NCI-H2029 treated with DMSO at 0.1 percent for 48 hours (cell line): ENCODE data around the gene LIMCH1.
"Not testable (repeated sequence)": the region's sequence is repeated elsewhere in the genome, so short reads cannot be mapped to it uniquely, and the experiment has no call there.

ENCODE experiments used
- DNase-seq: peaks from one replicate; lab custom pipeline; 2025; lab: John Stamatoyannopoulos, UW

Gene LIMCH1

DNA sequence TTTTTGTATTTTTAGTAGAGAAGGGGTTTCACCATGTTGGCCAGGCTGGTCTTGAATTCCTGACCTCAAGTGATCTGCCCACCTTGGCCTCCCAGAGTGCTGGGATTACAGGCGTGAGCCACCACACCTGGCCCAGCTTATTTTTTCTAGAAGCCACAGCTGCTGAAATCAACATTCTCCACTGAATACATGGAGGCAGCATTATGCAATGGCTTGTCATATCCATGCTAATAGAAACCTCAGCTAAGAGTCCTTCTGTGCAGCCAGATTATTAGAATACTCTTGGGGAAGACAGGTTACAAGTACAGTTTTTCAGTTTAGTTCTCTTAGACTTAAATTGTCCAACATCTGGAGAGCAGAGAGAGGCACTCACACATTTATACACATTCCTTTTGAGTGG is 104.8 kb downstream of the LIMCH1 start:
- not testable (repeated sequence) for DNase-seq

DNA sequence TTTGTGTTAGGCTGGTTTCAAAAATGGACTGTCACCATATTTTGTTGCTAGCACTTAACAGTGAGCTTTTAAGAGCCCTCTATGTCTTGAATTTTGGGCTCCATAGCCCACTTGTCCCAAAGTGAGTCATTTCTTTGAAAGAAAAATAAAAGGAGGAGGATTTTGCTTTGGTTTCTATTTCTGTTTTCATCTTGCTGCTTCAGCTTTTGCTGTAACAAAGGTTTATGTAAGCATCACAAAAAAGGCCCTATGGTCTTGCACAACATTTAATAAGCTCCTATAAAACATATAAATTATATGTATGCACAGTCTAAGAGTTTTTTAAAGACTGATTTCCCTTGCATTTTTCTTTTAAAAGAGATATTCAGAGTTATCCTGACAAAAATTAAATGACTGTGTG is 105.4 kb downstream of the LIMCH1 start:
- no peak for DNase-seq

DNA sequence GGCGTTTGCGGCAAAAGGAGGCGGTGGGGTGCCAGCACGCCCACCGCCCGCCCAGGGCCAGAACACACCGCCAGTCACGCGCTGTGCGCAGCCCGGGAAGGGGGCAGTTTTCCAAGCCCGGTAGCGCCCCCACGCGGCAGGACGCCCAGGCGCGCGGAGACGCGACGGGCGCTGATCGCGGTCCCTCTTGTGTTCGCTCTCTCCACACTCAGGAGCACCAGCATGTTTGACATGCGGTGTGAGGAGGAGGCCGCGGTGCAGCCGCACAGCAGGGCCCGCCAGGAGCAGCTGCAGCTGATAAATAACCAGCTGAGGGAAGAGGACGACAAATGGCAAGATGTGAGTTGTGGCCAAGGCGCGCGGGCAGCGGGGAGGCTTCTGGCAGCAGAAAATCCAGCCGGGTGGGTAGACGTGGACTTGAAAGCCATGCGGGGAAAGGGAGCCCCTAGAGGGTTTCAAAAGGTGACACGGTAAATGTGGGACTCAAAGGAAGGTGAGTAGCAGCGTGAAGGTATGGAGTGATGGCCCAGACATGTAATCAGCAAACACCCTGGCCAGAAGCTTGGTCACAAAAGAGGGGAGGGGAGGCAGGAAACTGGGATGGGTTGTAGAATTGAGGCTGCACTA is 106.4 kb downstream of the LIMCH1 start:
- no peak for DNase-seq

DNA sequence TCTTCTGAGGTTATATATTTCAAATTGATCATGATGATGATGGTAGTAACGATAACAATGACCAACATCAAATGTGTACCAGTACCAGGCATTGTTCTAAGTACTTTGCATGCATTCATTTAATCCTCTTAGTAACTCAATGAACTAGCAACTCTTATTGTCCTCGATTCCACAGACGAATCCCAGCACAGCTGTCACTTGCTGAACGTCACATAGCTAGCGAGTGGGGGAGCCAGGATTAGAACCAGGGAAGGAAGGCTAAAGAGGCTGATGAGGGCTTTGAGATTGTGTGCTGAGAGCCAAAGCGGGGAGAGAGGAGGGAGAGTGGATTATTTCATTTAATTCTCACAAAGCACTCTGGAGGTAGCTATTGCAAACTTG is 106.9 kb downstream of the LIMCH1 start:
- no peak for DNase-seq

- DNase-seq, result no peak
Observed at GRCh38 chr4:41645728-41646390, 107.9 kb downstream of the LIMCH1 start.

DNA sequence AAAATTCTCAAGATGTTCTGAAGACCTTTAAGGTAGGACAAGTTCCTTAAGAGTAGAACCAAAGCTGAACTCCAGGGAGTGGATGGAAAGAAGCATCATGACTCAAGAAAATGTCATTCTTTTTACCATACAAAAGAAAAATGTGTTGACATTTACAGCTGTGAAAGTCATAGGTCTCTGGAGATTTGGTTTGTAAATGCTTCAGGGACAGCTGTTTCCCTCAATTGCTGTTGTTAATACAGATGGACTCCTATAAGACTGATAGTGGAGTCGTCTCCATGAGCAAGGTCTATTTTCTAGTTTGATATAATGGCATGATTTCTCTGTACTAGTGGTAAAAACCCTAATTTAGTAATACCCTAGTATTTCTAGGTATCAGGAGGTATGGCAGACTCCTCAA is 108.9 kb downstream of the LIMCH1 start:
- DNase-seq, result no peak

DNA sequence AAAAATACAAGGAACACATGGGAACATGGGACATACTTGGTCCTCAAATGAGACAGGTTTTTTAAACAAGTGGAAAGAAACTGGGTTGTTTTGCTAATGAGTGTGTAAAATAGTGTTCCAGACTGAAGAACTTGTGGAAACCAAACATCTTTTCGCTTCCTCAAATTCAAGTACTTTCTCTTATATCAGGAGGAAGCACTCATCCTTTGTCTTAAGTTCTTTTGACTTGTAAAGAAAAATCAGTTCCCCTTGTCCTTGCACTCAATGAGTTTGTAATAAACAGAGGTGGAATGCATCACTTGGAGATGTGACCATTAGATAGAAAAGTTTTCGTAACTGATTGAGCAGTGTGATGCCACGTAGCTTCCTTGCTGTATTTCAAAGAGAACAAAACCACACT is 109.4 kb downstream of the LIMCH1 start:
- DNase-seq, result no peak

DNA sequence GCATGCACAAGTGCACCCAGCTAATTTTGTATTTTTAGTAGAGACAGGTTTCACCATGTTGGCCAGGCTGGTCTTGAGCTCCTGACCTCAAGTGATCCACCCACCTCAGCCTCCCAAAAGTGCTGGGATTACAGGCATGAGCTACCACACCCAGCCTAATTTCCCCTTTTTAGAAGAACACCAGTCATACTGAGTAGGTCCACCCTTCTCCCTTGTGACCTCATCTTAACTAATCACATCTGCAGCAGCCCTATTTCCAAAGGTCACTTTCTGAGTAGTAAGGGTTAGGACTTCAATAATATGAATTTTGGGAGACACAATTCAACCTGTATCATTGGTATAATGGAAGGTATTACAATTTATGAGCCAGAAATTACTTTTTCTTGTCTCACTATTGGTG is 113.2 kb downstream of the LIMCH1 start:
- DNase-seq, result not testable (repeated sequence)

GRCh38 chr4:41652971-41653370 is 115.0 kb downstream of the LIMCH1 start:
- DNase-seq, result no peak

DNA sequence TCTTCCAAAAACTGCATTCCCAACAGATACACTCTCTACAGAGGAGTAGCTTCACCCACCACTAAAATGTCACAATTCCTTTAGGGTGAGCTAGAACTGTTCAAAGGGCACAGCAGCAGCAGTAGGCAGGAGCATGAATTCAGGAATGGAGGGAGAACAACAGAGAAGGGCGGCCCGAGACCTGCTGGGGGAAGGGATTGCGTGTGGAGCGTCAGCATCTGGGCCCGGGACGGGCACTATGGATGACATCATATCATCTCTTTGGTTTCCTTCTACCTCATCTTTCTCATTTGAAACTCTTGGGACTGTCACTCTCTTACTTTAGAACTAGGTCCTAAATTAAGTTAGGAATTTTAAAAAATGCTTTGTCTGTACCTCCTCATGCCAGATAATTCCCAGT is 115.6 kb downstream of the LIMCH1 start:
- no peak for DNase-seq

DNA sequence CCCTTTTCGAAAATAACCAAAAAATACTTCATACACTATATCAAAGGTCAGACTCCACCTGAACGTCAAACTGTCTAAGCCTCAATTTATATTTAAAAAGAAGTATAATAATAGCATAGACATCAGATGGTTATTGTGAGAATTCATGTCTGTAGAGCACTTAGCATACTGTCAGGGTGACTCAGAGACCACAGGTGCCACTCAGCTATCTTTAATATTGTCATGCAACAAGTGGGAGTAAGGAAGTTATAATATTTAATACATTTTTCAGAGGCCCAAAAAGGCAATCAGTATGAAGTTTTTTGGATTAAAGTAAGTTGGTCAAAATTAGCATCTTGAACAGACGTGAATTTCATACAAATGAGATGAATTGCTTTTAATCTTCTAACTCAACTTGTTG is 117.2 kb downstream of the LIMCH1 start:
- DNase-seq, result no peak

DNA sequence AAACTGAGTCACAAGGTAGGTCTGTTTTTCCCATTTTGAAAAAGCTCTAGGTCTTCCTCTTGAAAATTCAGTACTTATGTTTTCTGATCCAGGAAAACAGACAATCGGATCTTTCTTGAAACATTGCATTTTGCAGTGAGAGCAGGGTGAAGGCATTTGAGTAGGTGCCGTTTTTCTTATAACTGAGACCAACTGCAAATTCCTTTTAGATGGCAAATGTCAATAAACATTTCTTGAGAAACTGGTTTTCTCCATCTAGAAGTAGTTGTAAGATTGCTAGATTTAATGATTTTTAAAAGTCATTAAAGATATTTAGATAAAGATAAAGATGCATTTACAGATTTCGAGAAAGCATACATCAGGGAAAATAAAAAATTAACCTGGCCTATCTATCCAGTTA is 118.1 kb downstream of the LIMCH1 start:
- DNase-seq, result no peak

DNA sequence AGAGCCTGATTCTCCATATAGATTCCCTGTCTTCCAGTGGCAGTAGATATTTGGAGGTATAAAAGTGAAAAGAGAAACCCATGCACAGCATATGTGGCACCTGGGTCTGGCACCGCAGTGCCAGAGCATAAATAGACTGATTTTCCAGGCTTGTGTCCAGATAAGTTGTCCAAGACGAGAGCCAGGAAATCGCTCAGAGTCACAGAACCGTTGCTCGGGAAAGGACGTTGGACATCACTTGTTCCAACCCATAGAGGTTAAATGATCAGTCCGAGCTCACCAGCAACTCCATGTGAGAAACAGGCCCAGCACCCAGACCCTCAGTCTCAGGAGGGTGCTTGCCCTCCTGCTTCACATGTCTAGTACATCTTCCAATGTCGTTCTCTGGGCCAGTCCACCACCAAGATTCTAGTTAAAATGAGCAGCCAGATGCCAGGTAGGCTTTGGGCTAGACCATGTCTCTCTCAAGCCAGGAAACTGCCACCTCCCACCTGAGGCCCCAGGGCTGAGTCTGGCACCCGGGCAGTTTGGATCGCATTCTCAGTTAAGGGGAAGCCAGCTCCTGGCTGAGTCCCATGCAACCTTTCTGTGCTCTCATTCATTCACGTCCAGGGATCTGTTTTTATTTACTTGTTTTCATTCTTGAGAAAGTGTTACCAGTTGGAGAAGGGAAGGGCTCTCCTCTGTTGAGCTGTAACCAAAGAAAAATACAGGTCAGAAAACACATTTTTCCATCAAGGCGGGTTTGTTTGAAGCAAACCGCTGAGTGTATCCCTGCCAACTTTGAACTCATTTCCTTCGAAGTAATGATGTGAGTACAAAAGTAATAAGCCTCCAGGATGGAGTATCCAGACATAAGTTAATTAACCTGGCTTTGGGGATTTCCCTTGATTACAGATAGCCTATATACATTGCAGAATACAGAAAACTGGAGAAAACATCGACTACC is 118.9 kb downstream of the LIMCH1 start:
- peak; percentile 2 for DNase-seq

- no peak for DNase-seq
Observed at GRCh38 chr4:41657561-41657960, 119.6 kb downstream of the LIMCH1 start.

DNA sequence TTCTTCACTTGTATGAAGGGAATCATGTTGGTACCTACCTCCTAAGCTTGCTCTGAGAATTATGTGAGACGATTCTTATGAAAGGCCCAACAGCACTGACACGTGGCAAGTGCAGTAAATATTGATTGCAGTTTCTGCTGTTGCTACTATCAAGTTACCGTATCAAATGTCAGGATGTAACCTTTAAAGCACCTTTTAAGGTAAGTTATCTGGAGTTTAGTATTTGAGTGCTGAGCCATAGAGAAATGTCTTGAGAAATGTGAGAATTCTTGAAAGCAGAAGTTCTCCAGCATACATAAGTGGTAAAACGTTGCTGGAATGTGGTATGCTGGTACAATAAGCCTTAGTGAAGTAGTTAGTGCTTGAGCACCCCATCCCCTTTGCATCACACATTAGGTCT is 120.2 kb downstream of the LIMCH1 start:
- DNase-seq, result peak; percentile 34

DNA sequence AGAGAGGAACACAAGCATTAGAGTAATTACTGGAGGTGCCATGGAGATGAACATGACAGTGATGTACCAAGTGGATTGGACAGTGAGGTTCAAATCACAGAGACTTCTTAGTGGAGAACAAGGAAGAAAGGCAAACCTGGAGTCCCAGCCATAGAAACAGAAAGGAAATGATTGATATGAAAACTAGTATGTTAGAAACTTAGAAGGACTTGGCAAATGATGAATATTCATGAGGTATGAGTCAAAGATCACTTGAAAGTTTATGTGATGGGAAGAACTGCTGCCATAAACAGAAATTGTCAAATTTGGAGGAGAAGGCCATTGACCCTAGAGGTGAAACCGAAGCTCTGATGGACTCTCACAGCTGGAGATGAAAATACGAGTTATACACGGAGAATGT is 122.4 kb downstream of the LIMCH1 start:
- no peak for DNase-seq

DNA sequence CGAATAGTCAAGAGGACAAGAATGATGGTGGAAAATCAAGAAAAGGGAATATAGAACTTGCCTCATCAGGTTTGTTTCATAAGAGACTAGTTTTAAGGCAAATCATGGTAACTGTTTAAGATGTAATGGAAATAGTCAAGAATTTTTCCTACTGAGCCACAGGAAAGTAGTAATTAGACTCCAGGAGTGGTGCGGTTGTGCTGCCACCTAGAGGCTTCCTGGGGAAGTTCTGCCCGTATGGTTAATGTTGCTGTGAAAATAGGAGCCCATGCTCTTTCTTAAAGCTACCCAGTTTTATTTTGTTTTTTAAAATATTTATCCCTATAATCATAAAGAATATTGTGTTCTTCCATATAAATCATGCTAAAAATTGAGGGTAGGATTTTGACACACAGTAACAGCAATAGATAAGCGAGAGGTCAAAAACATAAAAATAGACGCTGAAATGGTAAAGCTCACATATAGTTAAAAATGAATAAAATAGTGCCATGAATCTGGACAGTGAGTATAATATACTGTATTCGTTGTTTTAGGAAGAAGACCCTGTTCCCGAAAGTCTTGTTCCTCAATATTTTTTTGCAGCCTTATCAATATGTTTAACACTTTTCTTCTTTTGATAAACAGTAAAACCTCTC is 123.6 kb downstream of the LIMCH1 start:
- peak; percentile 54 for DNase-seq

- DNase-seq, result no peak
Observed at GRCh38 chr4:41665636-41666207, 127.8 kb downstream of the LIMCH1 start.

DNA sequence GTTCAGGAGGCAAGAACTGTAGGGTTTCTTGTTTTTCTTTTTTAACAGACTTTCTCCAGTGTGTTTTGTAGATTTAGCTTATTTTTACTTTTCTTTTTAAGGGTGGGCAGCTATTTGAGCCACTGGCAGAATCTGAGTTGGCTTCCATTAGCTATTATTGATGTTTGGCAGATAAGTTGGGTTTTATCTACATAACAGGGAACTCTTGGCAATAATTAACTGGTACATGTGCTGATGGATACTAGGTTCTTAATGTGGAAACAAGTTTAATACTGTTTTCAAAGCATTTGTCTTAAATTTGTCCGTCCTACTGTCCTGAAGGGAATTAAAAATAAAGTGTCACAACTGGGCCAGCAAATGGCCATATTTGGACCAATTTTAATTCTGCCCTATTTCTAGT is 130.1 kb downstream of the LIMCH1 start:
- DNase-seq, result no peak

DNA sequence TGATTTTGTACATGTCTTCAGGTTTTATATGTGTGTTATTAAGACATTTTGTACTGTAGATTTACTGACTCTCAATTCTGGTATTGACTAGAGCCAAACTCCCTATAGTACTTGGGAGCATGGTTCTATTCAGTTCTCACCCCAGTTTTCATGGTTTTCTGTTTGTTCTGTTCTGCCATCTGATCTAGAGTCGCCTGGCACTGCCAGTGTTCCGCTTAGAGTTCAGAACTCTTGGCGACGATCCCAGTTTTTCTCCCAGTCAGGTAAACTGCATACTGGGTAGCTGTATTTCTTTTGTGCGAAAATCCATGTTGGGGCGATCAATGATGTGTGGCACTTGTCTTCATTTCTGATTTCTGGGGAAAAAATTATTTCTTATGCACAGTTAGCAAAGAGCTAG is 132.6 kb downstream of the LIMCH1 start:
- DNase-seq, result peak; percentile 92

- peak; percentile 50 for DNase-seq
Observed at GRCh38 chr4:41670982-41671381, 133.0 kb downstream of the LIMCH1 start.
